ENCODE measurements around the gene TNIP1.

TNIP1 gene

GRCh38 chr5:151082282-151082902, 1.6 kb upstream of the TNIP1 start:
- peak; percentile 37 for DNase-seq

DNA sequence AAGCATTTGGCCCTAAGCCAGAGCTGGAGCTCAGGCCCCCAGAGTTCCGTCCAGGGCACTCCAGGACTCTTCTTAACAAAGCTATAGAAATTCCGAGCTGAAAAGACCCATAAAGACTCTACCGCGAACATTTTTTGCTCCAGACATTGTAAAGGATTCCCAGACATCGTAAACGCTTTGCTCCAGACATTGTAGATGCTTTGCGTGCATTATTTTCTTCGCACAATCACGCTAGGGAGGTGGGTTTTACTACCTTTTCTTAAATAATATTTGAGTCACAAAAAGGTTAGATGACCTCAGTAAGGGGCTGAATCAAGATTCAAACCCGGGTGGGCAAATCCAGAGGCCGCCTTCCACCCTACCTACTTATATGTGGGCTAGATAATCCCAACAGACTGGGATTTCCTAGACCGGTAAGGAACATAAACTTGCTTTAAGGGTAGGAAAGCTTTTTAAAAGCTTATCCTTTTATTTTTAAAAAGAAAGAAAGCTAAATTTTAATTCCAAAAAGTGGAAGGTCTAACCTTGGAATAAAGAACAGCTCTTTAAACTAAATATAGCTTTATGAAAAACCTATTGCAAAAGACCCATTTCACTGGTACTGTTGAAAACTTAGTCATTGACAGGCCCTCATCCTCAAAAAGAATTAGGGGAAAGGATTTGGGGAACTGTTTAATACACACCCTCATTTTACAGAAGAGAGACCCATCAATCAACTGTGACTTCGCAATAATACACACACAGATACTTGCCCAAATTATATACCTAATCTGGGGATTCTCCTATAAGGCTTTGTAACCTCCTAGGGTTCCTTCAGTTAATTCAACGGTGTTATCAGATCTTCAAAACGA, 822 bp upstream of the TNIP1 start:
- DNase-seq = no peak

GRCh38 chr5:151079838-151080612, 809 bp downstream of the TNIP1 start:
- DNase-seq = peak; percentile 72

- DNase-seq = no peak
Measured at GRCh38 chr5:151078490-151079262, 2.2 kb downstream of the TNIP1 start.

DNA sequence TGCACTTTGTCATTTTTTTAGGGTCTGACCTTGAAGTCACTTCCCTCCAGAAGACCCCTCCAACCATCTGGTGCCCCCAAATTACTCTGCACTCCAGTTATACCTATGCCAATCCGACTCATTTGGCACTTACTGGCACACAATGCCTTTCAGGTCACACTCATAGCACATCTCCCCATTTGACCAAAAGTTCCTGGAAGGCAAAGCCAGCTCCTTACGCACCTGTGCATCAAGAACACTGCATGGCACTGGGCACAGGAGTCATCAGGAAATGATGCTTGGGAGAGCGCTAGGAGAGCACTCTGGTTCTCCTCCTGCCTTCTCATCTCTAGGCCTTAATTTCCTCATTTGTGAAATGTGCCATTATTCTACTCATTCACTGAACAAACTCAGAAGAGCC, 2.9 kb downstream of the TNIP1 start:
- DNase-seq = no peak

DNA sequence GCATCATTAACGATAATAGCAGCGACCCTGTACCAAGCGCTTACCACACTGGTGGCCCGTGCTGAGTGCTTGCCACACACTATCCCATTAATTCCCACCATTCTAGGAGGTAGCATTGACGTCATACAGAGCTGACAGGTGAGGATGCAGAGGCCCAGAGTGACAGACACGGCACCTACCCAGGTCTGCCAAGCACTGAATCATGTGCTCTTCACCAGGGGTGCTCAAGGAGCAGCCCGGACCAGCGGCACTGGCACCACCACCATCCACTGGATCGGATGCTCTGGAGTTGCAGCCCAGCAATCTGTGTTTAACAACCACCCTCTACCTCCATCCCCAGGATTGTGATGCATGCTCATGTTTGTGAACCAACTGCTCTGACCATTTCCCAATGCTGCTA, 3.4 kb downstream of the TNIP1 start:
- no peak for DNase-seq

DNA sequence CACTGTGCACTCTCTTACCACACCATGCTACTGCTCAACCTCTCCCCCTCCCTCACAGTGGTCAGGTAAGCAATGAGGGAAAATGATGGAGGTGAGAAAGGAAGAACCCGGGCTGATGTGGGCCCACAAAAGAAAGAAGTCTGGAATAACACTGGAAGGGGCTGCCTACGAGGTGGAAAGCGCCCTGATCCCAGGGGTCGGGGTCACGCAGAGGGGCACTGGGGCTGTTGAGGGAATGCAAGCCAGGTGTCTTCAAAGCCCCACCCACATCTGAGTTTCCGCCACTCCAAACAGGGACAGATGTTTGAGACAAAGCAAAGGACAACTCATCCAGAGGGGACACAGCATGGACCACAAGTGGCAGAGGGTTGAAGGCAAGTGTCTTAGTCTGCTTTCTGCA, 4.2 kb downstream of the TNIP1 start:
- DNase-seq = no peak

GRCh38 chr5:151075698-151076331, 5.0 kb downstream of the TNIP1 start:
- no peak for DNase-seq

DNA sequence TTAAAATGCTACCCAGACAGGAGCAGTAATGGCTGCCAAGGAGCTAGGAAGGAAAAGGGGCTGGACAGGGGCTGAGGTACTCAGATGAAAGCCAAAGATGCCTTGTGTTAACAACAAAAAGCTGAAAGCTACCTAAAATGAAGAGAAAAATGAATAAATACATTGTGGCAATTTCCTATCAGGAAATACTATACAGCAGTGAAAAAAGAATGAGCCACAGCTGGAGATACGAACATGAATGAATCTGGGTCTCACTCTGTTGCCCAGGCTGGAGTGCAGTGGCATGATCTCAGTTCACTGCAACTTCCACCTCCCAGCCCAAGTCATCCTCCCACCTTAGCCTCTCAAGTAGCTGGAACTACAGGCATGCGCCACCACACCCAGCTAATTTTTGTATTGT, 6.3 kb downstream of the TNIP1 start:
- no peak for DNase-seq

DNA sequence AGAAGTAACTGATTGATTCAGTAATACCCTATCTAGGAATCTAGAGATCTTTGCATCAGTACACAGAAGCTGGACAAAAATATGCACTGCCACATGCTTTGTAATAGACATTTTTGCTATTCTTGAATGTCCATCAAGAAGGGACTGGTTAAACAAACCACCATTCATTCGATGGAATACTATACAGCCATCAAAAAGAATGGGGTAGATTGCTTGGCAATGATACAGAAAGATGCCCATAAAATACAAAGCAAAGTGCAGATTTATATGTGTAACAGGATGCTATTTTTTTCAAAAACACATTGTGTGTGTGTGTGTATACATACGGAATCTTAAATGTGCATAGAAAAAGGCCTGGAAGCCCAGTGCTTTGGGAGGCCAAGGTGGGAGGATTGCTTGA, 7.6 kb downstream of the TNIP1 start:
- DNase-seq = no peak

GRCh38 chr5:151072630-151073025, 8.2 kb downstream of the TNIP1 start:
- no peak for DNase-seq

- no peak for DNase-seq
Measured at GRCh38 chr5:151071848-151072629, 8.8 kb downstream of the TNIP1 start.

DNA sequence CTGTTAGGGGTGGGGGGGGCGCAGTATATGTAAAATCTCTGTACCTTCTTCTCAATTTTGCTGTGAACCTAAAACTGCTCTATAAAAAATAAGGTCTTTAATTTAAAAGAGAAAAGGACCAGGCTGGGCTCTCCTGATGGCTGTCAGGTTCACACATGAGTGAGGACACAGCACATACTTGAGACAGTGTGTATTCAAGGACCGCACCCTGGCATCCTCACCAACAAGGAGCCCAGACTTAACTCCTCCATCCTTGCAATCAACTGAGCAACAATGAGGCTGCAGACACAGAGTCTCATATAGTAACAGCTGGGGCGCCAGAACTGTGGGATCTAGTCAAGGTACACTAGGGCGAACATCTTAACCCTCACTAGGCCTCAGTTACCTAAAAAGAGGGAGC, 9.8 kb downstream of the TNIP1 start:
- no peak for DNase-seq

GRCh38 chr5:151070449-151070848, 10.4 kb downstream of the TNIP1 start:
- DNase-seq = no peak

GRCh38 chr5:151068433-151069197, 12.2 kb downstream of the TNIP1 start:
- DNase-seq = no peak

DNA sequence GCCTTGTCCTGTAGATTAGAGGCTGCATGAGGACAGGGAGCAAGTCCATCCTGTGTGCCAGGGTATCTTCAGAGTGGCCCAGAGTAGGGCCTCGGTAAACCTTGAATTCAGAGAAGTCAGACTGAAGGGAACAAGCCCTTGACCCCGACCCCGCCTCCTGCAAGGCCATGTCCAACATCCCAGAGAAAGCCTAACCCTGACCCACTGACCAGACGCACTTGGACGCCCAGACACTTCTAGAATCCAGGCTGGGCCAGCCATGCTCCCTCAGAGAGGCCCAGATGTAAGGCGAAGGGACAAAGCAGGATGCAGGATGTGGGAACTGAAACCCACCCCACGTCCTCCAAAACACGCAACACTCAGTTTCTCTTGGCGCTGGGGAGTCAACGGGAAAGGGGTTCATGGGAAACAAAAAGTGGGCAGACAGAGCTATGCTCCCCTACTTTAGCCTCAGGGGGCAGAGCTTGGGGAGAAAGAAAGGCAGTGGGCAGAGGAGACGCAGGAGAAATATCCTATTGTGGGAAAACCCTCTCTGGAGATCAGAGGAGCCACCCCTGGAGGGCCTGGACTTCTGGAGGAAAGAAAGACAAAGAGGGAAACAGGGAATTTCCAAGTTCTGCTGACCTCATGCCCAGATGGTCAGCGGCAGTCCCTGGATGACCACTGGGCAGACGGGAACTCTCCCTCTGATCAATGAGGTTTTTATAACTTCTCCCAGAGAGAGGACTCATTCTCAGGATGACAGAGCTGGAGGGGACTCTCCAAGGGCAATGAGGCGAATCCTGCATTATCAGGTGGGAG, 13.0 kb downstream of the TNIP1 start:
- no peak for DNase-seq

DNA sequence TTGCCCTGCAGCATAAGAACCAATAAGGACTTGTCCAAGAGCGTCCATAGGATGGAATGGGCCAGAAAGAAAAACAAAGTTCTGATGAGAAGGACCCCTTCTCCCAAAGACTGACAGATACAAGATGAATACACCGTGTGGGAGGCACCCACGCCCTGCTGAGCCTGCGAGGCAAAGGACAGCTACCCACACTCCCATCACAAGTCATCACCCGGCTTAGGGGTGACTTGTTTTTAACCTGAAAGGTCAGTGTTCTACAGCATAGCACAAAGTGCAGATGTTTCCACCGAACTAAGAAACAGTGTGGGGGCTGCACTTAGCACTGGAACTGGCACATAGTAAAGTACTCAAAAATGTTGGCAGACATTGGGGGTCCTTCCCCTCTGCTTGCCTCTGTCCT, 13.9 kb downstream of the TNIP1 start:
- DNase-seq = no peak

GRCh38 chr5:151065609-151066008, 15.2 kb downstream of the TNIP1 start:
- DNase-seq = no peak

DNA sequence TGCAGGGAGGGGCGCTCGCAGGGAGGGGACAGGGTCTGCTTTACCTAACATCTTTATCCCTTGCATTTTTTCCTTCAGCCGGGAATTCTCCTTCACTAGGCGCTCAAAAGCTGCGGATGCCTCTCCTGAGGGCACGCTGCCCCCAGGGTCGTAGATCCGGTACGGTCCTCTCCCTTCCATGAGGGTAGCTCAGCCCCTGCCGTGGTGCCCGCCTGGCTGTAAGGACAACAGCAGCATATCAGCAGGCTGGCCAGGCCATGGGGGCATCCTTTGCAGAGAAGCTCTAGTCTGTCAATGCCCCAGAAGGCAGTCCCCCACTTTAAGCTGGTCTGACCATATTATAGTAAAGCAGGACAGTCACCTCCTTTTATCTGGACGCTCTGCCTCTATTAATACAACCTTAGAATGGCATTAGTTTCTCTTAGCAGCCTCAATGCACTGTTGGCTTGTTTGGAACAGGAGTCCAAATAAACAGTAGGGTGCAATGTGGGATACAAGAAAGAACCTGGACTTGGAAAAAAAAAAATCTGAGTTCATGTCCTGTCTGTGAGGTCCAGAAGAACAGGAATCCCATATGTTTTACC, 15.8 kb downstream of the TNIP1 start:
- no peak for DNase-seq

Measured in hematopoietic multipotent progenitor cell treated with erythropoietin and hydrocortisone succinate and interleukin-3 and kit ligand, for 8 days (in vitro differentiated cells).